HS-27A (cell line): ENCODE measurements around the gene CD99L2.

ENCODE experiments used
- DNase-seq: peaks from one replicate; pipeline ENCODE4 v3.0.0-alpha.2; 2012; ENCODE audit warnings: low read depth, missing footprints

CD99L2 gene

DNA sequence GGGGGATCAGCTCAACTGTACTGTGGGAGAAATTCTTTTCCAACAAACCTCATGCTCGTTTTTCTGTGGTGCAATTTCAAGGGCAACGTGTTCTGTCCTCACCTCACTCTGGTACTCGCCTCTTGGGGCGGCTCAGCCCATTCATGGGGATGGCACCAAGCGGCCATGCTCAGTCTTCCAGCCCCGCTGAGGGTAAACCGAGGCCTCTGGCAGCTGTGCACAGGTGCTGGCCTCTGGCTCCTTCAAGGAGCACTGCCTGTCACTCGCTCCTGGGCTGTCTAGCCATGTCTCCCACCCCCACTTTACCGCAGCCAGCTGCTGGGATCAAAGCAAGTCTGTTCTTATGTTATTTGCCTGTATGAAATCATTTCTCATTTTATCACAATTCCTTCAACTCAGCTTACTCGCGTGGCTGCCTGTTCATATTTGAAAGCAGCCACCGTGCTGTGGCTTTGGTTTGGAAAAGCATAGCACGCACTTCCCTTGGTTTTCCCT is 135.1 kb downstream of the CD99L2 start:
- no peak for DNase-seq

DNA sequence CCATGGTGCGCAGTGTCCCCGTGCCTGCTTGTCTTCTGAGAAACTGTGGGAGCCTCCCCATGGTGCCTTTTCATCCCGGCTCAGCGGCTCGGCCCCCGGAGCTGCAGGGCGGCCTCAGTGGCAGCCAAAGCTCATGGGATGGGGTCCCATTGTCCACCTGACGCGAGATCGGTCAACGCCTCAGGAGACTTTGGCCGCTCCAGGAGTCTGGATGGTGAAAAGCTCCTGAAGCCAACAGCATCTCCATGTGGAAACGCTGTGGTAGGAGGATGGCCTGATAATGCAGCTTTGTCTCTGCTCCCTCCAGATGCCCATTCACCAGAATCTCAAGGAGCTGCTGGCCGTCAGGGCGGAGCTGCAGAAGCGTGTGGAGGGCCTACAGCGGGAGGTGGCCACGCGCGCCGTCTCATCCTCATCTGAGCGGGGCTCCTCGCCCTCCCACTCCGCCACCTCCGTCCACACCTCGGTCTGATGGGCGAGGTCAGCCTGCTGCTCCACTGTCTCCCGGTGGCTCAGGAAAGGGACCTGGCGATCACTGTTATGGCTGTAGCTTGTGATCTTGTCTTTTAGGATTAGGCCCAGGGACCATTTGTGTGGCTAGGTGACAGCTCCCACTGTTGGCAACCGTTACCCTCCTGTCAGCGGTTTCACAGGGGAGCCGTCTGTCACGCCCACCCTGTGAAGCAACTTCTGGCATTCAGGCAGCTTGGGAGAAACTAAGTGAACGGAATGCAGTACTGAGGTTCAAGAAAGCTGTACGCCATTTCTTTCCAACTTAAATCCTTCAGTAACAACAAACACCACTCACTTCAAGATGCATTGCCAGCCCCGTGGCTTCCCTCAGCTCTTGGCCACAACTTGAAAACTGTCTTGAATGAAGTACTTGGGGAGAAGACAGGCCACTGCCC is 136.0 kb downstream of the CD99L2 start:
- no peak for DNase-seq

DNA sequence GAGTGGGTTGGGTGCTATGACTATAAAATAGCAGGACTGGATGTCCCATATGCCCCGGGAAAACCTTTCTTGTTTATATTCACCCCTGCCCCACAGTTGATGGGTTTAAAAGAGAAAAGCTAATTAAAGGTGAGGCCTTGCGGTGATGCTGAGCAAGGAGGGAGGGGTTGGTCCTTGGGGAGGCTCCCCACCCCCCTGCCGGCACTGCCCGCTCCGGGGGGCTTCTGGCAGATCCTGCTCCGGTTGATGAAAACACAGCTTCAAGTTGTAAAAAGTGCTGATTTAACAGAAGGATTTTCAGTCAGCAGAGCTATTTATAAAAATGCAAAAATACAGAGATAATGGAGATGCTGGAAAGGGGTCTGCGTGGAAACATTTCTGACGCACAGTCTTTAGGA is 136.7 kb downstream of the CD99L2 start:
- DNase-seq = no peak

DNA sequence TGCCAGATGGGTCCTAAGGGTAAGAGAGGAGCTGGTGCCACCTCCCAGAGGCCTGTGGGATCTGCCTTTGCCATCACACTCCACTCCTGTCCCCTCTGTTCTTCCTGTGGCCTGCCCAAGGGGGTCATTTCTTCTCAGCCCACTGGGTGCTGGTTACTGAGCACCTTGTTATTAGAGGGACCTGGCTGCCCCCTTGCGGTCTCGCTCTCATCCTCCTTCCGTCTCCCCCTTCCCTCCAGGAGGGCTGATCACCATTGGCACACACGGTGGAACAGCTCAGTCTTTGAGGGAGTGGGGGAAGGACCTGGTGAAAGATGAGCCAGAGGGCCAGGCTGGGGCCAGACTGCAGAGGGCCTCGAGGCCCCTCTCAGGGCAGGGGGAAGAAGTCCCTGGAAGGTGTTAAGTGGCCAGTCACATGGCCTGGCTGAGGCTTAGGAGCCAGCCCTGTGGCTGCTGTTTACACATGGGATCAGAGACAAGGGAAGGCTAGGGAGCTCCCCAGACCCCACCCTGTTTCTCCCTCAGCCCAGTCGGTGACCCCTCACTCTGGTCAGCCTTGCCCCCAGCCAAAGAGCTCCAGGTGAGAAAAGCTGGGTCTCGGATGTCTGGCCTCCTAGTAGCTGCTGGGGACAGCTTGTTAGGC is 137.2 kb downstream of the CD99L2 start:
- DNase-seq = no peak

DNA sequence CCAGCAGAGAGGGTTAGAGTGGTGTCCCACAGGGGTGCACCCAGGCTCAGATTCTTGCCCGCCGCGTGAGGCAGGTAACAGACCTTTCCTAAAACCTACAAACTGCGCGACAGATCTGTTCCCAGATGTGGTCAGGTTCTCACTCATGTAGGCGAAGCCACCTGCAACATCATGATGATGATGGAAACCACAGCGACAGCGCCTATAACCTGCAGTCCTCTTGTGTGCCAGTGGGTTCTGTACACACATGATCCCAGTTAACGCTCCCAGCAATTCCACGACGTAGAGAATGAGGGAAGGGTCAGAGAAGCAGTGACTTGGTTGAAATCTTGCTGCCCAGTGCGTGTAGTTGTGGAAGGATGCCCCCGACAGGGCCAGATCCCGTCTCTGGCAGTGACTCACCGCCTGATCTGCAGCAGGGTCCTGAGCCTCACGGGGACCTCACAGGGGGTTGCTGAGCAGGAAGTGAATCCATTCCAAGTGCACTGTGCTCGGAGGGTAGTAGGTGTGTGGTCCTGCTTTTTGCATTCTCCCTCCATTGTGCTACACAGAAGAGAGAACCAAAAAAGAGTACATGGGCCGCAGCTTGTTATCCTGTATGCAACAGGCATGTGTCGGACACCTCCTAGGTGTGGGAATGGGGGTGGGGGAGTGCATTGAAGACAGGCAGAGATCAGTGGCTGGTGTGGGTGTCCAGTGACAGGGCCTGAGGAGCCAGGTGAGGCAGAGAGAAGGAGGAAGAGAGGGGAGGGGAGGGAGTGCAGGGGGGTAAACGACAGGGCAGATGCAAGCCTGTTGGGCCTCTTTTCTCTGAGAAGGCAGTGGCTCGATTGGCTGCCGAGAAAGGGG is 138.7 kb downstream of the CD99L2 start:
- no peak for DNase-seq

DNA sequence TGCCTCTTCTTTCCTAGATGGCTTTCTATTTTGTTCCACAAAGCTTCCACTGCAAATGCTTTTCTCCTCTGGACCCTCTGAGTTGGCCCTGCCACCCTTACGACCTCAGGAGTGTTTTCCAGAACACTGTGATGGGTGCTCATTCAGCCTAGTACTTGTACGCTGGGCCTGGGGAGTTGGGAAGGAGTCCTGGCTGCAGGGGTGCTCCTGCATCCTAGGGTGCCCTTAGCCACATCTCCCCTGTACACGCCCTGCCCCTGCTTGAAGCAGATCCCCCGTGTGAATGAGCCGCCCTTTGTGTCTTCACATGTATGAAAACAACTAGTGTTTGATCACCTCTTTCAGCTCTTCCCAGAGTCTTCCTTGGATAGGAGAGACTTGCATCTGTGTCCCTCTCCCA is 141.1 kb downstream of the CD99L2 start:
- no peak for DNase-seq

DNA sequence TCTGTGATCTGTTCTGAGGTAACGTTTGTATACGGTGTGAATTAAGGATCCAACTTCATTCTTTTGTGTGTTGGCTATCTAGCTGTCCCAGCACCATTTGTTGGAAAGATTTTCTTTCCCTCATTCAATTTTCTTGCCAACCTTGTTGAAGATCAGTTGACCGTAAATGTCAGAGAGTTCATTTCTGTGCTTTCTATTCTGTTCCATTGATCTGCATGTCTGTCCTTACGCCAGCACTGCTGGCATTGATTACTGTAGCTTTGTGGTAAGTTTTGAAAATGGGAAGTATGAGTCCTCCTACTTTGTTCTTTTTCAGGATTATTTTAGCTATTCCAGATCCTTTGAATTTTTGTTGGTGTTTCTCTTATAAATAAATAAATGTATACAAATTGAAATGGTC is 144.5 kb downstream of the CD99L2 start:
- DNase-seq = no peak

DNA sequence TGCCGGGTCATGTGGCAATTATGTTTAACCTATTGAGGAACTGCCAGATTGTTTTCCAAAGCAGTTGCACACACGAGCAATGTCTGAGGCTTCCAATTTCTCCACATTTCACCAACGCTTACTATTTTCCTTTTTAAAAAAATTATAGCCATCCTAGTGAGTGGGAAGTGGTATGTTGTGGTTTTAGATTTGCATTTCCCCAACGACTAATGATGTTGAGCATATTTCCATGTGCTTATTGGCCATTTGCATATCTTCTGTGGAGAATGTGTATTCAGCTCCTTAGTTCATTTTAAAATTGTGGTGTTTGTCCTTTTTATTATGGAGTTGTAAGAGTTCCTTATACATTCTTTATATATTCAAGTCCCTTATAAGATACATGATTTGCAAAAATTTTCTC is 145.1 kb downstream of the CD99L2 start:
- no peak for DNase-seq

DNA sequence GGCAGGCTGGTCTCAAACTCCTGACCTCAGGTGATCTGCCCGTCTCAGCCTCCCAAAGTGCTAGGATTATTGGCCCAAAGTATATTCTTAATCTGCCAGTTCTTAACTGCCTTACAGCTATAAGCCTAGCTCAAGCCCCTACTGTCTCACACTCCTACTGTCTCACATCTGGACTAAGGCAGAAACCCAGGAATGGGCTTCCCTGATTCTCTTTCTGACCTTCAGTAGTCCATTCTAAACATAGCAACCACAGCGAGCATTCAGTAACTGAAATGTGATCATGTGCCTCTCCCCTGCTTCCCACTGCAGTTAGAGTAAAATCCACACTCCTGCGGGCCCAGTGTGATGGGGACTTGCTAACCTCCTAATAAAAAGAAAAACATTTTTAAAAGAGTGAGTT is 146.3 kb downstream of the CD99L2 start:
- no peak for DNase-seq

DNA sequence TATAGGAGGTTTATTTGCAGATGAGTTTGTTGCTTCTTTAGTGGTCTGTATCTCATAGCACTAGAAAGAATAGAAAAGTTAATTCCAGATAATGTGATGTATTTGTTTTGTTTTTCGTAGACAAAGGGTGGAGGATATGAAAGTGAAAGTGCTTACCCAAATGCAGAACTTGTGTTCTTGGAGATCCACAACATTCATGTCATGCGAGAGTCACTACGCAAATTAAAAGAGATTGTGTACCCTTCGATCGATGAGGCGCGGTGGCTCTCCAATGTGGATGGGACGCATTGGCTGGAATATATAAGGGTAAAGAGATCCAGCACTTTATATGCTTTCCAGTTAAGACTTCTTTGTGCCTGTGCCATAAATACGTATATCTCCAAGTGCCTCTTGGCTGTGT is 162.0 kb downstream of the CD99L2 start:
- DNase-seq = no peak

DNA sequence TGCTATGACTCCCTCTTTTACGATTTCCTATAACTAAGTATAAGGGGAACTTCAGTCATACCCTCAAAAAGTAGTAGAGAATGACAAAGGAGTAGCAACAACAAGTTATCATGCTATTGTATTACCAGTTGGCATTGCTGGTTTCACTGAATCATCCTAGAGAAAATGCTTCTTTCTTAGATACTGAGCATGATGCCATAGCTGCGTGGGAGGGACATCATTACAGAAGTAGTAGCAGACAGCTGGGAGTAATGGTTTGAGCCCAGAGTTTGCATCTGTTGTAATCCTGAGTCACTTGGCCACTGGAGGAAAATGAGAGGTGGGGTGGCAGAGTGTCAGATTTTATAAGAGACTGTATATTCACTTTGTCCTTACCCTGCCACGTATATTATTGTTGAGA is 166.7 kb downstream of the CD99L2 start:
- DNase-seq = no peak

DNA sequence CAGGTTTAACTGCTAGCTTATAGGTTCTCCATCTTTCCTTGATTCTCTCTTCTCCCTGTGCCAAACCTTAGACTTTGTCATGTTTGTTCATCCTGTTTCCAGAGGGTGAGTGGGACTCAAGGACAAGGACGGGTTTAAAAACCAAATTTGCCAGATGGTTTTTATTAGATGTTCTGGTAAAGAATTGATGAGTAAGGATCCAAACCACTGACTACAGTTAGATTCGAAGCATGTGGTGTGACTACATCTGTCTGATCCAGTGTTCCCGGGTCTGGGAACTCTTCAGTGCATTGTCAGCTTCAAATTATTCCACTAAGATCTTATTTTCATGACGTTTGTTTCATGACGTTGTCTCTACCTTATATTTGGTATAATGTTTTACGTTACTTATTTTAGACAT is 167.7 kb downstream of the CD99L2 start:
- no peak for DNase-seq

DNA sequence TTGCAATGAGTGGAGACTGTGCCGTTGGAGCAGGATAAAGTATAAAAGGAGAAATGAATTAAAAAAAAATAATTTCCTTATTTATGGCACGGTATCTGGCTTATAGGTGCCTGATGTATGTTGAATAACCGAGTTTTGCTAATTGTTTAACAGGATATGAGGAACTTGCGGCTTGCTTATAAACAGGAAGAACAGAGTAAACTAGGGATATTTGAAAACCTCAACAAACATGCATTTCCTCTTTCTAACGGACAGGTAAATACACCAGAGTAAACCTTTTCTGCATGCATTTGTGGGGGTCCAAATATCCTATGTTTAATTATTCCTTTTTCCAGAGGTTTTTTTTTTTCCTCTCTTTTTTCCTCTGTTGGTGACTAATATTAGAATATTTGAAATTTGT is 168.5 kb downstream of the CD99L2 start:
- no peak for DNase-seq

DNA sequence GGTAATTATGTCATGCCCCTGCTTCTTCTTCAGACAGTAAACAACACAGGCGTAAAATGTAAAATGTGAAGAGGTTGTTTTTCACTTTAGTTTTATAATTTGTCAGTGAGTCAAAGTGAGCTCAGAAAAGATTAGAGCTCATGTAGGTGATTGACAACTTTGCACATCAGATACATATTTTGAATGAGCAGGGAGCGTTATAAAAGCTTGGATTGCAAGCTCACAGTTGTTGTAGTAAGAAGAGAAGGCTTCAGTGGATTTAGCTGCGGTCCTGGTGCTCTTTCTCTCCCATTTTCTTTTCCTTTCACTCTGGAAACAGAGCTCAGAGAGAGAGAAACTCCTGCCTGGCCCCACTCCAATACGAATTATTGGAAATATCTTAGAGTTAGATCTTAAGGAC is 178.8 kb downstream of the CD99L2 start:
- DNase-seq = no peak
